Measurements from ENCODE around the gene ZNRF1.

DNA sequence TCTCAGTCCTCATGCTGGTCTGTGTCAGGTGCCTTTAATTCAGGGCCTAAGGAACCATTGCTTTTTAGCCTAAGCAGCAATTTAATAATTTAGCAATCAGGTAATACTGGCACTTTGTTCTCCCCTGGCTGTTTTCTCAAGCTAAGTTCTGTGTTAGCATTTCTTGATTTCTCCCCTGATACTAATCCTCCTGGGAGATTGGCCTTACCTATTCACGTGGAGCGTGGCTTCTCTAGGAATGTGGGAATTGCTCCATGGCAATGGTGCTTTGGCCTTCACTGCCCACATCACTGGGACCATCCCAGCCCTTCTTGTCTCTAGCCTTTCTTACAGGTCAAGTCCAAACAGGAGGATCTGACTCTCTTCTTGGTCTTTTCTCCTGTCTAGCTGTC lies 55.7 kb downstream of the ZNRF1 start:
- TF ChIP-seq NFIC (IDR thresholded peaks at IDR 0.05; ENCODE audit: low read depth, low read length) (no peak), NRF1 (conservative IDR thresholded peaks at IDR 0.05; ENCODE audit: low read depth, low read length) (no peak), HDAC2 (IDR thresholded peaks at IDR 0.05) (no peak), USF1 (IDR thresholded peaks at IDR 0.05; ENCODE audit: borderline replicate concordance, extremely low read length, insufficient read depth, low read depth, low read length) (no peak)

Measured in GM12878 (cell line).